ENCODE data around the gene CASQ2.

Gene CASQ2

DNA sequence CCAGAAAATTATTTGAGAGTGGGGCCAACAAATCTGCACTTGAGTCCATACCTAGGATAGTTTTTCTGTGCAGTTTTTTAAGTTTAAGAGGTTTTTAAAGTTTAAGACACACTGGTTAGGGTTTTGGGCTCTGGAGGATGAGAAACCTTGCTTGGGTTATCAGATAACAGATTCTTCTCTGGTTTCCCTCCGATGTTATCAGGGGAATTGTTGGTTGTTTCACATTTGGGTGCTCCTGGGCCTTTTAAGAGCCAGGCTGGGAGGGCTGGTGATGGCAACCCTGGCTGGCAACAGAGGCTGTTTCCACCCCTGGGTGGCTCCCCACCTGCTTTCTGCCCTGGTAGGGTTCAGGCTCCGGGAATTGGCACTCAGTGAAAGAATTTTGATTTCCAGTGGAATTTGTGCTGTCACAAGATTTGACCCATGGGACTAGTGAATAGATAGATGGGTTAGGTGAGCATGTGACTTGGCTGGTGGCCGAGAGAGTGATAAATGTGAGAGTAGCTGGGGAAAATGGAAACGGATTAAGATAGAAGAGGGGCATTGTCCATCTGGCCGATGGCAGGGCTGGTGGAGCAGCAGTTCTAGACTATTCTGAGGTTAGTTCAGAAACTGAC lies 111.9 kb downstream of the CASQ2 start:
- no peaks in the 10 kb centered on the region for H3K27me3 Mint-ChIP-seq
- no peak overlapping the region for H3K4me3 Mint-ChIP-seq
- no peak overlapping the region for H3K27ac Mint-ChIP-seq (ENCODE audit: low read depth)
- peaks cover 4% of the 10 kb centered on the region for H3K36me3 Mint-ChIP-seq (ENCODE audit: insufficient read depth)
- peaks cover 12% of the 10 kb centered on the region for H3K4me1 Mint-ChIP-seq
- ATAC-seq (replicated peaks; ENCODE audit: extremely low read depth, poor library complexity, severe bottlenecking) (no peak), DNase-seq (ENCODE audit: low spot score in 2 of 2) (no peak)
- H3K9me3 Mint-ChIP-seq = no peaks in the 10 kb centered on the region

DNA sequence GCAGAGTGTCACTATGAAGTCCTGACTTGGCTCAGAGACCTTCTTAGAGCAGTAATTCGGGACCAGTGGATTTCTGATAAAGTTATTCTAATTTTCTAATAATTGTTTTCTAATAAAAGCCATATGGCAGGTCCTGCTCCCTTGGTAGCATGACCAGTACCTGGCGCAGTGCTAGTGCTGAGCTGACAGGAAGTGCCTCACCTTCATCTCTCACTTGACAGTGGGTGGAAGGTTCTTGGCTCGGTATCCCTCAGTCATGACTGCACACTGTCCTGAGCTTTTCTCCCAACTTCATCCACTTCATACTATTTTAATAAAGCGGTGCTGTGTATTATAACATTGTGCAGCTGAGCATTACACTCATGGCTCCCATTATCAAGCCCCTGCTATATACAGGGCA lies 112.6 kb downstream of the CASQ2 start:
- DNase-seq (ENCODE audit: low spot score in 2 of 2) (no peak), ATAC-seq (replicated peaks; ENCODE audit: extremely low read depth, poor library complexity, severe bottlenecking) (no peak)
- Mint-ChIP-seq H3K27ac (ENCODE audit: low read depth) (no peak overlapping the region), H3K4me3 (no peak overlapping the region), H3K27me3 (no peaks in the 10 kb centered on the region), H3K36me3 (ENCODE audit: insufficient read depth) (peaks cover 4% of the 10 kb centered on the region), H3K9me3 (no peaks in the 10 kb centered on the region), H3K4me1 (peaks cover 12% of the 10 kb centered on the region)

DNA sequence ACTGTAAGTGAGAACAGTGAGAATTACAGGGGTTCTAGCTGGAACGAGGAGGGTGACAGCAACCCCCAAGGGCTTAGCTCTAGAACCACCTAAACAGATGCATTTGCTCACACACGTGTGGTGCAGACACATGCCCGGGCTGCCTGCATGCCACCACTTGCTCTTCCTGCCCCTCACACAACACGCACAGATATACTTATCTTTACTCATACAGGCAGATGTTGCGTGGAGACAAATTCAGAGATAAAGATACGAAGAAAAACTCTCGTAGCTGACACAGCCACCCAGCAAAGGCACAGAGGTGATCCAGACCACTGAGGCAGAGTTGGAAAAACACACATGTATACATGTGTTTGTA lies 113.2 kb downstream of the CASQ2 start:
- Mint-ChIP-seq H3K4me3 (no peak overlapping the region), H3K4me1 (peaks cover 12% of the 10 kb centered on the region), H3K36me3 (ENCODE audit: insufficient read depth) (peaks cover 4% of the 10 kb centered on the region), H3K27ac (ENCODE audit: low read depth) (no peak overlapping the region), H3K27me3 (no peaks in the 10 kb centered on the region), H3K9me3 (no peaks in the 10 kb centered on the region)
- no peak for ATAC-seq (replicated peaks; ENCODE audit: extremely low read depth, poor library complexity, severe bottlenecking)
- no peak for DNase-seq (ENCODE audit: low spot score in 2 of 2)

DNA sequence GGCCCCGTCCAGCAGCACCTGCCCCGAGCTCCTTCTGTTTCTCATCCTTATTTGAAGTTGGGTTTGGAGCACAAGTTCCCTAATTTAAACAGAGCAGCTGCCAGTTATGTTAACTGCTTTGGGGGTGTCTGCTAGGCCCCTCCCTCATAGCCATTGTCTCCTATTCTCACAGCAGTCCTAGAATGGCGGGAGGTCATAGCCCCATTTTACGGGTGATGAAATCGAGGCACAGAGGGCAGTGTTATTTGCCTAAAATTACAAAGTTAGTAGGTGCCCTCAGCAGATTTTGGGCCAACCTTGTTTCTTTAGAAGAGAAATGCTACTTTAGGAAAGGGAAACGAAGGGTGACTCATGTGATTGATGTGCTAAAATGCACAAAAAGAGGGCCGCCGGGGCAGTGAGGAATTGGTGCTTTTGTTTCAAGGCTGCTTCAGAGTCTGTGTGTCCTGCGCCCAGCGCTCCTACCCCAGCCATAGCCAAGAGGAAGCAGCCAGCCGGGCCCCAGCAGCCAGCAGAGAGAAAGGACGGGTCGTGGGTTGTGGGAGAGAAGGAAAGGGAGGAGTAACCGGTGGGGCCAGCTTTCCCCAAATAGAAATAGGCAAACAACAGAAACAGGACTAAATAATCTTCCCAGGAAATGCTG lies 113.7 kb downstream of the CASQ2 start:
- Mint-ChIP-seq H3K27me3 (no peaks in the 10 kb centered on the region), H3K9me3 (no peaks in the 10 kb centered on the region), H3K36me3 (ENCODE audit: insufficient read depth) (peaks cover 4% of the 10 kb centered on the region), H3K4me1 (peaks cover 14% of the 10 kb centered on the region), H3K27ac (ENCODE audit: low read depth) (no peak overlapping the region), H3K4me3 (no peak overlapping the region)
- DNase-seq (ENCODE audit: low spot score in 2 of 2) (no peak), ATAC-seq (replicated peaks; ENCODE audit: extremely low read depth, poor library complexity, severe bottlenecking) (no peak)

DNA sequence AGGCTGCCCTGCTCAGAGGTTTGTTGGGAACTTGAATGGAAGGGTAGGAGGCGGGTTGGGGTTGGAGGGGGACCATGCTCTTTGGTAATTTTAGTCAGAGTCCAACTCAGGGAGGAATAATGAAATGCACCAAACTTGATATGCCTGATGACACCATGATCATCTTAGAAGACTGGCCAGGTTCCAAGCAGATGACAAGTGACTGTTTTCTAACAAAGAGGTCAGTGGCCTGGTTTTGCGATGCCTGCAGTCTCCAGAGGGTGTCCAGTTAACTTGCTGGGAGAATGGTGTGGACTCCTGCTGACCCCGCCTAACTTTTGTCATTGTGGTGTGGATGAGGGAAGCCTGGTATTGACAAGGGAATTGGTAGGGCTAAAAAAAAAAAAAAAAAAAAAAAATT lies 114.4 kb downstream of the CASQ2 start:
- peaks cover 17% of the 10 kb centered on the region for H3K4me1 Mint-ChIP-seq
- no peak overlapping the region for H3K27ac Mint-ChIP-seq (ENCODE audit: low read depth)
- H3K4me3 Mint-ChIP-seq = no peak overlapping the region
- peaks cover 4% of the 10 kb centered on the region for H3K36me3 Mint-ChIP-seq (ENCODE audit: insufficient read depth)
- H3K27me3 Mint-ChIP-seq = no peaks in the 10 kb centered on the region
- H3K9me3 Mint-ChIP-seq = no peaks in the 10 kb centered on the region
- ATAC-seq (replicated peaks; ENCODE audit: extremely low read depth, poor library complexity, severe bottlenecking) = no peak
- no peak for DNase-seq (ENCODE audit: low spot score in 2 of 2)

DNA sequence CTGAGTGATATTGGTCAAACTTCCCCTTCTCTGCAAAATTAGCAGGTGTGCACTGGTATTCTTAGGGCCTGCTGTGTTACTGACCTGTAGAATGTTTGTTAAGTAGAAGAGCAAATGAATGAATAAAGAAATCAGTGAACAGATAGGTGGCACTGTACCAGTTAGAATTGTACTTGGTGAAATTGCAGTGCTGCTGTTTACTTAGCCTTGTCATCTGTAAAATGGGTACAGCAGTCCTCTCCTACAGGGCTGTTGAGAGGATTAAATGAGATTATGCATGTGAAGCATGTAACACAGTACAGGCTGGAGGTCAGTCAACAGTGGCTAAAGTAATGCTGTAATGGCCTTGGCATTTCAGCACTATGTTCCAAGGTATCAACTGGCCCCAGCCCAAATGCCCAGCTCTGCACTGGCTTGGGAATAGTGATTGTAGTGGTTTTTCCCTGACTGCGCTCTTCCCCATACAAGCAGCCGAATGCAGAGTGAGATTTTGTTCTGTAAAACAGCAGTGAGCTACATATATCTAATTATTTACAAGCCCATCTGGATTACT lies 116.2 kb downstream of the CASQ2 start:
- H3K4me3 Mint-ChIP-seq = no peak overlapping the region
- ATAC-seq (replicated peaks; ENCODE audit: extremely low read depth, poor library complexity, severe bottlenecking) (no peak), DNase-seq (ENCODE audit: low spot score in 2 of 2) (no peak)
- H3K9me3 Mint-ChIP-seq = no peaks in the 10 kb centered on the region
- peaks cover 17% of the 10 kb centered on the region for H3K4me1 Mint-ChIP-seq
- H3K36me3 Mint-ChIP-seq (ENCODE audit: insufficient read depth) = peaks cover 3% of the 10 kb centered on the region
- no peak overlapping the region for H3K27ac Mint-ChIP-seq (ENCODE audit: low read depth)
- no peaks in the 10 kb centered on the region for H3K27me3 Mint-ChIP-seq

DNA sequence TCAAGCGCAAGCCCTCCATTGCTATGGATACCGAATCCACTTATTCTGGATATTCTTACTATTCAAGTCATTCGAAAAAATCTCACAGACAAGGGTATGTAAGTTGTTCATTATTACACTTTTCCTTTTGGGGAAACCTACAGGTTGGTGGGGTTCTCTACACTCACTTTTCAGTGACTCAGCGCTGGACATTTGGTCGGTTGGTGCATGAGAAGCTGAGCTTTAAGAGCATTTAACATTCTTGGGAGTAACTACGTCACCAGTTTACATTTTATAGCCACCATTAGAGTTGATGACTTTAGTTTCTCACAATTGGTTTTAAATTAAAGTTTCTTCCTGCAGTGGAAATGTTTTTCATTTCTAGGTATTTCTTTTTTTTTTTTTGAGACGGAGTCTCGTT lies 117.1 kb downstream of the CASQ2 start:
- Mint-ChIP-seq H3K27ac (ENCODE audit: low read depth) (no peak overlapping the region), H3K4me3 (no peak overlapping the region), H3K27me3 (no peaks in the 10 kb centered on the region), H3K4me1 (peaks cover 17% of the 10 kb centered on the region), H3K36me3 (ENCODE audit: insufficient read depth) (peaks cover 3% of the 10 kb centered on the region), H3K9me3 (no peaks in the 10 kb centered on the region)
- ATAC-seq (replicated peaks; ENCODE audit: extremely low read depth, poor library complexity, severe bottlenecking) = no peak
- no peak for DNase-seq (ENCODE audit: low spot score in 2 of 2)

DNA sequence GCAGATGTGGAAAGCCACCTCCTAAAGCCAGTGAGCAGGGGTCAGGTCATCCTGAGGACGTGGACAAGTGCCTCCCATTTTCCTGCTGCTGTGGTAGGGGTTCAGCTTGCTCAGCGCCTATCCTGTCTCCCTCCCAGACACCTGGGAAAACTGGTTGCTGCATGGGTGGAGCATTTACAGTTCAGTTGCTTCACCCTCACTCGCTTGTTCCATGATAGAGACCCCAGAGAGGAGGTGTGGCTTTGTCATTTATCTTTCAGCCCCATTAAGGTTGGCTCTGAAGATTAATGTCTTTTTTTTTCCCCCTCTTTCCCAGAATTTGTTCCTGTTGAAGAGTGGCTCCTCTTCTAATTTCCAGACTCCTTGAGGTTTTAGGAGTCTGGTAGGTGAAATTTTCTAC lies 117.6 kb downstream of the CASQ2 start:
- Mint-ChIP-seq H3K27me3 (no peaks in the 10 kb centered on the region), H3K36me3 (ENCODE audit: insufficient read depth) (peaks cover 3% of the 10 kb centered on the region)

More for the DNA sequence above, 117.6 kb downstream of the CASQ2 start:
- no peak overlapping the region for H3K27ac Mint-ChIP-seq (ENCODE audit: low read depth)
- no peak for DNase-seq (ENCODE audit: low spot score in 2 of 2)
- no peak for ATAC-seq (replicated peaks; ENCODE audit: extremely low read depth, poor library complexity, severe bottlenecking)
- peaks cover 17% of the 10 kb centered on the region for H3K4me1 Mint-ChIP-seq
- no peak overlapping the region for H3K4me3 Mint-ChIP-seq
- no peaks in the 10 kb centered on the region for H3K9me3 Mint-ChIP-seq

Data from central memory CD8-positive, alpha-beta T cell (primary cell).